Rectal smooth muscle tissue (tissue), 1 donor: ENCODE measurements around the gene FIS1.
"Not testable (repeated sequence)": the region's sequence is repeated elsewhere in the genome, so short reads cannot be mapped to it uniquely, and the experiment has no call there.

Experiments used
- H3K27ac ChIP-seq: one replicate; pipeline ENCODE4 v1.7.0; 2013; ENCODE audit warnings: low read depth, low read length, inconsistent platforms
- H3K27me3 ChIP-seq: one replicate; pipeline ENCODE4 v1.7.0; 2013; ENCODE audit warnings: low read length; ENCODE audit not compliant: control insufficient read depth, insufficient read depth
- H3K36me3 ChIP-seq: one replicate; pipeline ENCODE4 v1.7.0; 2013; ENCODE audit warnings: low read length; ENCODE audit not compliant: control insufficient read depth, insufficient read depth
- H3K4me1 ChIP-seq: one replicate; pipeline ENCODE4 v1.7.0; 2013; ENCODE audit warnings: low read length; ENCODE audit not compliant: control insufficient read depth, insufficient read depth
- H3K4me3 ChIP-seq: one replicate; pipeline ENCODE4 v1.7.0; 2013; ENCODE audit warnings: low read length
- H3K9ac ChIP-seq: one replicate; pipeline ENCODE4 v1.7.0; 2013; ENCODE audit warnings: low read length

The FIS1 gene

DNA sequence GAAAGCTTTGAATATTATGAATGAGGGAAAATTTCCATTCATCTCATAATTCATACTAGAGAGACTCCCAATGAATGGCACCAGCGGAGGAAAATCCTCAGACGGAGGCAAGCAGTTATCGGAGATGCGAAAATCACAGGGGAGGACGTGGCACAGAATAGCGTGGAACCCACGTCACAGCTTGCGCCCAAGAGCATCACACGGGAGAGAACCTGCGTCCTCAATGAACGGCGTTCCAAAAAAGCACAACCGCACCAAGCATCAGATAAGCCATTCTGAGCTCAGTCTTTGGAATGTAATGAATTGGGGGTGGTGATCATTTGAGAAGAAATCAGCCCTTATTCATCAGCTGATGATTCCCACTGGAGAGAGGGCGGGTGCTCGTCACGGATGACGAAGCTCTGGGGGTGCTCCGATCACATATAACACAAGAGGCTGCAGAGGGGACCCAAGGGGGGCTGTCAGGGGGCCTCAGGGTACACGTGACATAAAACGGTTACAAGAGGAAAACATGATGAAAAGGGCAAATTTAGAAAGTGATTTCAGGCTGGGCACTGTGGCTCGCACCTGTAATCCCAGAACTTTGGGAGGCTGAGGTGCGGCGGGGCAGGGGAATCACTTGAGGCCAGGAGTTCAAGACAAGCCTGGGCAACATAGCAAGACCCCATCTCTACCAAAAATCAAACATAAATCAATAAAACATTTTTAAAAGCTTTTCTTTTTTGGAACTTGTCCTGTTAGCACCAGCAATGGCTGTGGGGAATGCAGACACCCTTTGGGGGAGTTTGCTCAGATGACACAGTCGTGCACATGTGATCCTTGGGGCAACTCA, 33.8 kb upstream of the FIS1 start:
- no peaks in the 10 kb centered on the region for H3K4me1 ChIP-seq
- H3K36me3 ChIP-seq: no peaks in the 10 kb centered on the region
- no peak overlapping the region for H3K27ac ChIP-seq
- H3K27me3 ChIP-seq: no peaks in the 10 kb centered on the region
- no peak overlapping the region for H3K9ac ChIP-seq
- H3K4me3 ChIP-seq: no peak overlapping the region

- H3K4me1 ChIP-seq: no peaks in the 10 kb centered on the region
- no peaks in the 10 kb centered on the region for H3K36me3 ChIP-seq
- no peak overlapping the region for H3K4me3 ChIP-seq
- no peak overlapping the region for H3K9ac ChIP-seq
- no peaks in the 10 kb centered on the region for H3K27me3 ChIP-seq
- H3K27ac ChIP-seq: no peak overlapping the region
These were observed 32.3 kb upstream of the FIS1 start for GRCh38 chr7:101277155-101277554.

GRCh38 chr7:101273206-101273605, 28.3 kb upstream of the FIS1 start:
- Histone ChIP-seq H3K4me1 (no peaks in the 10 kb centered on the region), H3K27ac (no peak overlapping the region), H3K4me3 (no peak overlapping the region), H3K27me3 (no peaks in the 10 kb centered on the region), H3K36me3 (no peaks in the 10 kb centered on the region), H3K9ac (no peak overlapping the region)

- Histone ChIP-seq H3K36me3 (no peaks in the 10 kb centered on the region), H3K9ac (no peak overlapping the region), H3K4me3 (no peak overlapping the region), H3K27ac (no peak overlapping the region), H3K27me3 (no peaks in the 10 kb centered on the region), H3K4me1 (no peaks in the 10 kb centered on the region)
These were observed 26.1 kb upstream of the FIS1 start for GRCh38 chr7:101271021-101271420.

GRCh38 chr7:101269664-101270063, 24.8 kb upstream of the FIS1 start:
- Histone ChIP-seq H3K4me3 (no peak overlapping the region), H3K9ac (no peak overlapping the region), H3K4me1 (no peaks in the 10 kb centered on the region), H3K27ac (no peak overlapping the region), H3K27me3 (no peaks in the 10 kb centered on the region), H3K36me3 (no peaks in the 10 kb centered on the region)

GRCh38 chr7:101265622-101266516, 21.0 kb upstream of the FIS1 start:
- H3K36me3 ChIP-seq: no peaks in the 10 kb centered on the region
- no peak overlapping the region for H3K27ac ChIP-seq
- no peak overlapping the region for H3K9ac ChIP-seq
- peaks cover 2% of the 10 kb centered on the region for H3K27me3 ChIP-seq
- H3K4me3 ChIP-seq: no peak overlapping the region
- no peaks in the 10 kb centered on the region for H3K4me1 ChIP-seq

DNA sequence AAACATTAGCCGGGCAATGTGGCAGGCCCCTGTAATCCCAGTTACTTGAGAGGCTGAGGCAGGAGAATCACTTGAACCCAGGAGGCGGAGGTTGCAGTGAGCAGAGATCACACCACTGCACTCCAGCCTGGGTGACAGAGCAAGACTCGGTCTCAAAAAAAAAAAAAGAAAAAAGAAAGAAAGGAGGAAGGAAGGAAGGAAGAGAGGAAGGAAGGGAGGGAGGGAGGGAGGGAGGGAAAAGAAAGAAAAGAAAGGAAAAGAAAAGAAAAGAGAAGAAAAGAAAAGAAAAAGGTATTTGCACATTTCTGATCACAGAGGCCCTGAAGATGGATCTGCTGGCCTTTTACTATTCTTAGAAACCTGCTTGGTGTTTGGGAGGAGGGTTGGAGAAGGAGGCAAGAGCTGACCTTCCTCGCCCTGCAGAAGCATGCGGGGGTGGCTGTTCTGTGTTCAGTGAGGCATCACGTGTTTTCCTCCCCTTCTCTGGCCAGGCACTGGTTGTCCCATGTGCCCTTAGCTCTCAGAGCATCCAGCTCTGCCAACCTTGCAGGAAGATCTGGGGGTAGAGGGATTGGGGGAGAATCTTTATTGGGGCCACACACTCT, 19.3 kb upstream of the FIS1 start:
- H3K27me3 ChIP-seq, H3K36me3 ChIP-seq, H3K4me3 ChIP-seq, H3K27ac ChIP-seq, H3K4me1 ChIP-seq, H3K9ac ChIP-seq: not testable (repeated sequence)

DNA sequence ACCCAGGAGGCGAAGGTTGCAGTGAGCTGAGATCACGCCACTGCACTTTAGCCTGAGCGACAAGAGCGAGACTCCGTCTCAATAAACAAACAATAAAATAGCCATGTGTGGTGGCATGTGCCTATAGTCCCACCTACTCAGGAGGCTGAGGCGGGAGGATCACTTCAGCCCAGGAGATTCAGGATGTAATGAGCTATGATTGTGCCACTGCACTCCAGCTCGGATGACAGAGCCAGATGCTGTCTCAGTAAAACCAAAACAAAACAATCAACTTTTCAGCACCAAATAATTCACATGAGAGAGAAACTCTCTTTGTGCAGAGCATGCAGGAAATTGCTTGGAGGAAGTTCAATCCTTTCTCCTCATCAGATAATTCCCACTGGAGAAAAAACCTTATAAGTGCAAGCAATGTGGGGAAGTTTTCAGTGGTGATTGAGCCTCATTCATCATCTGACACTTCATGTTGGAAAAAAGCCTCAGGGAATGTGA, 13.4 kb upstream of the FIS1 start:
- no peaks in the 10 kb centered on the region for H3K4me1 ChIP-seq
- no peaks in the 10 kb centered on the region for H3K27me3 ChIP-seq
- no peak overlapping the region for H3K9ac ChIP-seq
- no peak overlapping the region for H3K4me3 ChIP-seq
- no peak overlapping the region for H3K27ac ChIP-seq
- H3K36me3 ChIP-seq: no peaks in the 10 kb centered on the region

- peaks cover 4% of the 10 kb centered on the region for H3K4me1 ChIP-seq
- H3K27ac ChIP-seq: no peak overlapping the region
- no peak overlapping the region for H3K9ac ChIP-seq
- H3K4me3 ChIP-seq: no peak overlapping the region
- no peaks in the 10 kb centered on the region for H3K36me3 ChIP-seq
- no peaks in the 10 kb centered on the region for H3K27me3 ChIP-seq
These were observed 10.9 kb upstream of the FIS1 start for GRCh38 chr7:101255796-101256195.

DNA sequence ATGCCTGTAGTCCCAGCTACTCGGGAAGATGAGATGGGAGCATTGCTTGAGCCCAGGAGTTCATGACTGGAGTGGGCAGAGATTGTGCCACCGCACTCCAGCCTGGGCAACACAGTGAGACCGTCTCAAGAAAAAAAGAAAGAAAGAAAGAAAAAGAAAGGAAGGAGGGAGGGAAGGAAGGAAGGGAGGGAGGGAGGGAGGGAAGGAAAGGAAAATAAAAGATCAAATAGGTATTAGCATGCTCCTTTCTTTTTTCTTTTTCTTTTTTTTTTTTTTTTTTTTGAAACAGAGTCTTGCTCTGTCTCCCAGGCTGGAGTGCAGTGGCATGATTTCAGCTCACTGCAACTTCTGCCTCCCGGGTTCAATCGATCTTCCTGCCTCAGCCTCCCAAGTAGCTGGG, 8.3 kb upstream of the FIS1 start:
- peak overlapping the region; percentile 95 for H3K4me3 ChIP-seq
- H3K36me3 ChIP-seq, H3K4me1 ChIP-seq, H3K9ac ChIP-seq, H3K27me3 ChIP-seq, H3K27ac ChIP-seq: not testable (repeated sequence)

GRCh38 chr7:101251871-101252659, 7.2 kb upstream of the FIS1 start:
- H3K4me3 ChIP-seq: peak overlapping the region; percentile 95
- H3K27ac ChIP-seq: peak overlapping the region; percentile 63
- H3K4me1 ChIP-seq: peaks cover 4% of the 10 kb centered on the region
- H3K27me3 ChIP-seq: no peaks in the 10 kb centered on the region
- peaks cover 4% of the 10 kb centered on the region for H3K36me3 ChIP-seq
- peak overlapping the region; percentile 47 for H3K9ac ChIP-seq

DNA sequence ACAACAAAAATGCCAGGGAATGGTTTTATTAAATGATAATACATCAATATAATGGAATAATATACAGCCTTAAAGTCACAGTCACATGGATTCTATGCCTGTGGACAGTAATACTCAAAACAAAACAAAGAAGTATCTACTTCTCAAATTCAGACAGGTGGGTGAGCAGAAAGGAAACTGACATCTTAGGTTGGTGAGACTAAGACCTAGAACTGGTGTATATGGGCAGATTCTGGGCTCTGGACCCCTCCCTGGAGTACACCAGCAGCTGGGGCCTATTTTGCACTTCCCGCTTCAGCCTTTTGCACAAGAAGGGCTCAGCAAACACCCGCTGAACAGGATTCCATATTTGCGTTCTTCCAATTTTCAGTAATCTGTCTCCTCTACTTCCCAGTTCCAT, 5.4 kb upstream of the FIS1 start:
- Histone ChIP-seq H3K27me3 (no peaks in the 10 kb centered on the region), H3K27ac (no peak overlapping the region), H3K4me1 (peaks cover 5% of the 10 kb centered on the region), H3K9ac (no peak overlapping the region), H3K4me3 (no peak overlapping the region), H3K36me3 (peaks cover 4% of the 10 kb centered on the region)
